Vagina (tissue), 2 donors: ENCODE data around the gene TRIM44. TPM values are rescaled to one million over a fixed set of nuclear protein-coding genes. Genes with fewer than 3 reads are reported as not detected.

ENCODE experiments used
- DNase-seq, 2 donors: peaks; one replicate each; pipeline ENCODE4 v3.0.0-alpha.2; 2017; ENCODE audit errors: extremely low spot score in 2 of 2
- H3K27ac ChIP-seq: fragments of 200-600 bp; sonication (generic); one replicate; pipeline ENCODE4 v1.5.1; 2019
- H3K27me3 ChIP-seq: fragments of 200-600 bp; sonication (generic); one replicate; pipeline ENCODE4 v1.5.1; 2019
- H3K36me3 ChIP-seq, 2 donors: fragments of 200-600 bp; sonication (generic); one replicate each; pipeline ENCODE4 v1.5.1; 2017 to 2019
- H3K4me1 ChIP-seq: fragments of 200-600 bp; sonication (generic); one replicate; pipeline ENCODE4 v1.5.1; 2019
- H3K4me3 ChIP-seq, 2 donors: fragments of 200-600 bp; sonication (generic); 1 replicate in 1 of 2; 2 replicates in 1 of 2; pipeline ENCODE4 v1.5.1; 2016 to 2019
- H3K9me3 ChIP-seq: fragments of 200-600 bp; sonication (generic); one replicate; pipeline ENCODE4 v1.5.1; 2019
- POLR2A ChIP-seq, 2 donors: fragments of 450-650 bp; IDR thresholded peaks; one replicate each; pipeline ENCODE4 v1.6.1; 2017; ENCODE audit warnings: antibody characterized with exemption in 2 of 2, mild to moderate bottlenecking in 2 of 2, moderate library complexity in 2 of 2
- POLR2AphosphoS5 ChIP-seq, 2 donors: sonication (generic); formaldehyde crosslinking; IDR thresholded peaks; one replicate each; pipeline ENCODE4 v1.9.0; 2017; ENCODE audit warnings: antibody characterized with exemption in 2 of 2, mild to moderate bottlenecking in 2 of 2, low read depth in 1 of 2; ENCODE audit not compliant: insufficient read depth in 1 of 2
- intact Hi-C: fragments of 100-400 bp; cut with DNase I; formaldehyde crosslinking; loops from one replicate; pipeline ENCODE4 v1.15.1; 2023
- total RNA-seq: library from RNA; depleted of rRNA; stranded (reverse); fragments of >200 nt; gene quantifications from one replicate; pipeline ENCODE4 v1.2.3, GENCODE V29; 2016
- TF ChIP-seq, protein P1 (sequence below), 3 experiments: fragments of 450-650 bp in 2 of 3; fragments of 200-600 bp in 1 of 3; sonication (generic) in 1 of 3; IDR thresholded peaks; one replicate each; pipeline ENCODE4 v1.5.1; 2017 to 2019; ENCODE audit warnings: antibody characterized with exemption in 3 of 3, mild to moderate bottlenecking in 2 of 3, moderate library complexity in 2 of 3

TRIM44 gene
- total RNA-seq, 1 donor from 2014 or later = 27.7 TPM

GRCh38 chr11:35746356-35747153 is 84.0 kb downstream of the TRIM44 start:
- DNase-seq = no peak
- intact Hi-C loops = no loop called here
- H3K4me3 ChIP-seq = no peak overlapping the region
- TF ChIP-seq POLR2AphosphoS5 (IDR thresholded peaks at IDR 0.05; ENCODE audit: insufficient read depth in 1 of 2, low read depth in 1 of 2) (no peak), POLR2A (IDR thresholded peaks at IDR 0.05) (no peak)
- TF ChIP-seq, protein P1, sequence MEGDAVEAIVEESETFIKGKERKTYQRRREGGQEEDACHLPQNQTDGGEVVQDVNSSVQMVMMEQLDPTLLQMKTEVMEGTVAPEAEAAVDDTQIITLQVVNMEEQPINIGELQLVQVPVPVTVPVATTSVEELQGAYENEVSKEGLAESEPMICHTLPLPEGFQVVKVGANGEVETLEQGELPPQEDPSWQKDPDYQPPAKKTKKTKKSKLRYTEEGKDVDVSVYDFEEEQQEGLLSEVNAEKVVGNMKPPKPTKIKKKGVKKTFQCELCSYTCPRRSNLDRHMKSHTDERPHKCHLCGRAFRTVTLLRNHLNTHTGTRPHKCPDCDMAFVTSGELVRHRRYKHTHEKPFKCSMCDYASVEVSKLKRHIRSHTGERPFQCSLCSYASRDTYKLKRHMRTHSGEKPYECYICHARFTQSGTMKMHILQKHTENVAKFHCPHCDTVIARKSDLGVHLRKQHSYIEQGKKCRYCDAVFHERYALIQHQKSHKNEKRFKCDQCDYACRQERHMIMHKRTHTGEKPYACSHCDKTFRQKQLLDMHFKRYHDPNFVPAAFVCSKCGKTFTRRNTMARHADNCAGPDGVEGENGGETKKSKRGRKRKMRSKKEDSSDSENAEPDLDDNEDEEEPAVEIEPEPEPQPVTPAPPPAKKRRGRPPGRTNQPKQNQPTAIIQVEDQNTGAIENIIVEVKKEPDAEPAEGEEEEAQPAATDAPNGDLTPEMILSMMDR (IDR thresholded peaks at IDR 0.05) = no peak
- no peaks in the 10 kb centered on the region for H3K27me3 ChIP-seq
- no peaks in the 10 kb centered on the region for H3K9me3 ChIP-seq
- no peak overlapping the region for H3K27ac ChIP-seq
- H3K36me3 ChIP-seq = no peaks in the 10 kb centered on the region
- no peaks in the 10 kb centered on the region for H3K4me1 ChIP-seq

DNA sequence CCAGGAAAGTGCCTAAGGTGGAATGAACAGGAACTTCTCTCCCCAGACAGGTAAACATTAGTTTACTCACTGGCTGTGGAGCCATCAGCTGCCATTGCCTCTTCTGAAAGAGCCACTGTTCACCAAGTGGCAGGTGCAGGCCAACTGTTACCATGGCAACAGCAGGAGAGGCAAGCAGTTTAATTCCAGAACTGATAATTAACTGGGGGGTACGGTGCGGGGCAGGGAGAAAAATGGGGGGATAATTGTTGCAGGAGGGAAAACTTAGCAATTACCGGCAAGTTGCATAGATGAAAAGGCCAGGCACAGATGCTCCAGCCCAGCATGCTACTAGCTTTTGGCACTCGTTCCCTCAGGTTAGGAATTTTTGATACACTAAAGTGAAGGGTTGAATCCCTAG is 85.1 kb downstream of the TRIM44 start:
- H3K27ac ChIP-seq = no peak overlapping the region
- no peaks in the 10 kb centered on the region for H3K36me3 ChIP-seq
- no peak for DNase-seq
- TF ChIP-seq POLR2A (IDR thresholded peaks at IDR 0.05) (no peak), POLR2AphosphoS5 (IDR thresholded peaks at IDR 0.05; ENCODE audit: insufficient read depth in 1 of 2, low read depth in 1 of 2) (no peak)
- TF ChIP-seq, protein P1 (IDR thresholded peaks at IDR 0.05) = no peak
- H3K4me1 ChIP-seq = no peaks in the 10 kb centered on the region
- H3K4me3 ChIP-seq = no peak overlapping the region
- intact Hi-C loops = no loop called here
- no peaks in the 10 kb centered on the region for H3K27me3 ChIP-seq
- H3K9me3 ChIP-seq = no peaks in the 10 kb centered on the region

DNA sequence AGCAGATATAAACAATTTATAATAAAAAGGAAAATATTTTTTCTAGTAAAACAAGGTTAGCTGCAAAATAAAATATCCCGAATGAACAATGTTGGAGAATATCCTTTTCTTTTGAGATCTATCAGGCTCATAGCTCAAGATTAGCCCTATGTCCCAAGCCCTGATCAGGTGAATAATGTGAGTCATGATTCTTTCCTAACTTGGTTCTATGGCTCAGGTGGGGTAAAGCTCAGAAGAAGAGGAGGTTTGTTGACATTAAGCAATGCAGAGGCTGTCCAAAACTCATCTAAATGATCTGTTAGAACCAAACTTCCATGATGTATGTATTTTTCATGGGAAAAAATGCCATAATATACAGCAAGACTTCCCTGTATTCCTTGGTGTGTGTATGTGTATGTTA is 86.1 kb downstream of the TRIM44 start:
- no peak for DNase-seq
- no peaks in the 10 kb centered on the region for H3K27me3 ChIP-seq
- H3K4me3 ChIP-seq = no peak overlapping the region
- H3K36me3 ChIP-seq = no peaks in the 10 kb centered on the region
- no peaks in the 10 kb centered on the region for H3K4me1 ChIP-seq
- intact Hi-C loops = no loop called here
- H3K9me3 ChIP-seq = no peaks in the 10 kb centered on the region
- no peak for TF ChIP-seq POLR2AphosphoS5 (IDR thresholded peaks at IDR 0.05; ENCODE audit: insufficient read depth in 1 of 2, low read depth in 1 of 2)
- no peak for TF ChIP-seq POLR2A (IDR thresholded peaks at IDR 0.05)
- TF ChIP-seq, protein P1 (IDR thresholded peaks at IDR 0.05) = no peak
- H3K27ac ChIP-seq = no peak overlapping the region

GRCh38 chr11:35750315-35750714 is 87.7 kb downstream of the TRIM44 start:
- TF ChIP-seq POLR2AphosphoS5 (IDR thresholded peaks at IDR 0.05; ENCODE audit: insufficient read depth in 1 of 2, low read depth in 1 of 2) (no peak), POLR2A (IDR thresholded peaks at IDR 0.05) (no peak)
- TF ChIP-seq, protein P1 (IDR thresholded peaks at IDR 0.05) = no peak
- Histone ChIP-seq H3K36me3 (no peaks in the 10 kb centered on the region), H3K27me3 (no peaks in the 10 kb centered on the region), H3K4me3 (no peak overlapping the region), H3K27ac (no peak overlapping the region), H3K9me3 (no peaks in the 10 kb centered on the region), H3K4me1 (no peaks in the 10 kb centered on the region)
- no peak for DNase-seq
- intact Hi-C loops = no loop called here

DNA sequence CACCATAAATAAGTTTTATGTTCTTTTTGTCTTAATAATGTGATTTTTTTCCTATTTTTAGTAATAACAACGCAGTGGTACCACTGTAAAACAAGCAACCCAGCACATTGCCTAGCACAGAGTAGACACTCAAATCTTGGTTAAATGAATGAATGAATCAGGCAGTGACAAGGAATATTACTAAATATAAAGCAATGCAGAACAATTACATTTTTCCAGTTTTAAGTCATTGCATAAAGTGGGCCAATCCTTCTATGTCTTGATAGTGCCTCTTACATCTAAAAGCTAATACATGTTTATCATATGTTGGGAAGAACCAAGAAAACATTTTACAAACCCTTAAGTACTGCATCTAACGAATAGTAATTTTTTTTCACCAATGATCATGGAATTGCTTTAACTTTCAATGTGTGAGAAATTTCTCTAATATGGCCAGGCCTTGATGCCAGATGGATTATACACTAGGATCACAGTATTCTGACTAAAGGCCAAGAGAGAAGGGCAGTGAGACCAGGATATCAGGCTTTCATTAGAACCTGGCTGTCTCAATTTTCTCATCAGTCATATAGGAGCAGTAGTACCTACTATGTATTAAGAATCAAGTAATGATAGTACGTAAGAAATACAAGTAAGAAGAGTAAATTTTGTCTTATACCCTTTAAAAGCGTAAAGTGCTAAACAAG is 88.5 kb downstream of the TRIM44 start:
- intact Hi-C loops = no loop called here
- TF ChIP-seq, protein P1 (IDR thresholded peaks at IDR 0.05) = no peak
- no peak for TF ChIP-seq POLR2AphosphoS5 (IDR thresholded peaks at IDR 0.05; ENCODE audit: insufficient read depth in 1 of 2, low read depth in 1 of 2)
- H3K27me3 ChIP-seq = no peaks in the 10 kb centered on the region
- no peaks in the 10 kb centered on the region for H3K9me3 ChIP-seq
- no peaks in the 10 kb centered on the region for H3K36me3 ChIP-seq
- no peaks in the 10 kb centered on the region for H3K4me1 ChIP-seq
- no peak overlapping the region for H3K4me3 ChIP-seq
- H3K27ac ChIP-seq = no peak overlapping the region
- DNase-seq = no peak
